H9 (cell line): ENCODE data around the gene MEF2A. TPM values are rescaled to one million over a fixed set of nuclear protein-coding genes. Genes with fewer than 3 reads are reported as not detected.

Source experiments
- DNase-seq: peaks from one replicate; pipeline ENCODE4 v3.0.0-alpha.2; 2017
- H2AFZ ChIP-seq: one replicate; pipeline ENCODE4 v1.6.1; 2013; ENCODE audit warnings: mild to moderate bottlenecking, low read length, control low read depth, moderate library complexity
- H2AK5ac ChIP-seq: 2 replicates; pipeline ENCODE4 v1.6.1; 2013; ENCODE audit warnings: low read length, control low read depth, mixed read lengths; ENCODE audit not compliant: insufficient read length
- H2BK120ac ChIP-seq: one replicate; pipeline ENCODE4 v1.6.1; 2013; ENCODE audit warnings: low read depth, mild to moderate bottlenecking, low read length, control low read depth, inconsistent platforms; ENCODE audit not compliant: poor library complexity, severe bottlenecking
- H2BK12ac ChIP-seq: 2 replicates; pipeline ENCODE4 v1.6.1; 2013; ENCODE audit warnings: low read length, control low read depth, mixed read lengths, low read depth; ENCODE audit not compliant: insufficient read length
- H2BK15ac ChIP-seq: 2 replicates; pipeline ENCODE4 v1.6.1; 2013; ENCODE audit warnings: low read depth, low read length, control low read depth
- H2BK20ac ChIP-seq: one replicate; pipeline ENCODE4 v1.6.1; 2013; ENCODE audit warnings: low read depth, mild to moderate bottlenecking, low read length, control low read depth, inconsistent platforms; ENCODE audit not compliant: poor library complexity, severe bottlenecking
- H2BK5ac ChIP-seq: 2 replicates; pipeline ENCODE4 v1.6.1; 2013; ENCODE audit warnings: low read length, control low read depth, mixed read lengths; ENCODE audit not compliant: insufficient read length
- H3K14ac ChIP-seq: 2 replicates; pipeline ENCODE4 v1.6.1; 2013; ENCODE audit warnings: low read length, control low read depth; ENCODE audit not compliant: insufficient read depth
- H3K18ac ChIP-seq: 2 replicates; pipeline ENCODE4 v1.6.1; 2013; ENCODE audit warnings: low read depth, mild to moderate bottlenecking, mixed read lengths, low read length, control low read depth; ENCODE audit not compliant: insufficient read length
- H3K23ac ChIP-seq: 2 replicates; pipeline ENCODE4 v1.6.1; 2013; ENCODE audit warnings: low read length, control low read depth, mixed read lengths, low read depth; ENCODE audit not compliant: insufficient read length
- H3K23me2 ChIP-seq: 2 replicates; pipeline ENCODE4 v1.6.1; 2013; ENCODE audit warnings: low read depth, mild to moderate bottlenecking, mixed read lengths, low read length, control low read depth; ENCODE audit not compliant: insufficient read length, poor library complexity, severe bottlenecking
- H3K27ac ChIP-seq: 2 replicates; pipeline ENCODE4 v1.5.1; 2013; ENCODE audit warnings: low read length, control low read depth, mixed read lengths, low read depth; ENCODE audit not compliant: insufficient read length
- H3K27me3 ChIP-seq: 2 replicates; pipeline ENCODE4 v1.6.1; 2013; ENCODE audit warnings: low read length, control low read depth, inconsistent platforms; ENCODE audit not compliant: insufficient read depth
- H3K4ac ChIP-seq: 2 replicates; pipeline ENCODE4 v1.6.1; 2013; ENCODE audit warnings: low read depth, mild to moderate bottlenecking, control low read depth, inconsistent platforms, low read length, moderate library complexity
- H3K4me1 ChIP-seq: 2 replicates; pipeline ENCODE4 v1.6.1; 2013; ENCODE audit warnings: low read length, control low read depth, inconsistent platforms; ENCODE audit not compliant: insufficient read depth
- H3K4me2 ChIP-seq: 2 replicates; pipeline ENCODE4 v1.6.1; 2013; ENCODE audit warnings: low read length, control low read depth, mixed read lengths; ENCODE audit not compliant: insufficient read length, insufficient read depth
- H3K56ac ChIP-seq: 2 replicates; pipeline ENCODE4 v1.6.1; 2013; ENCODE audit warnings: low read depth, mild to moderate bottlenecking, mixed read lengths, low read length, control low read depth; ENCODE audit not compliant: insufficient read length
- H3K79me1 ChIP-seq: 2 replicates; pipeline ENCODE4 v1.6.1; 2013; ENCODE audit warnings: low read depth, mild to moderate bottlenecking, moderate library complexity, low read length, control low read depth, inconsistent platforms; ENCODE audit not compliant: insufficient read depth, poor library complexity, severe bottlenecking
- H3K79me2 ChIP-seq: 2 replicates; pipeline ENCODE4 v1.6.1; 2013; ENCODE audit warnings: low read length, control low read depth, inconsistent platforms; ENCODE audit not compliant: insufficient read depth
- H3K9ac ChIP-seq: 2 replicates; pipeline ENCODE4 v1.6.1; 2013; ENCODE audit warnings: low read length, control low read depth, mixed read lengths; ENCODE audit not compliant: insufficient read length; ENCODE audit errors: extremely low read depth
- H3K9me3 ChIP-seq: one replicate; pipeline ENCODE4 v1.6.1; 2013; ENCODE audit warnings: low read depth, low read length, inconsistent platforms; ENCODE audit not compliant: control insufficient read depth
- H3T11ph ChIP-seq: one replicate; pipeline ENCODE4 v1.6.1; 2013; ENCODE audit warnings: mild to moderate bottlenecking, low read length, control low read depth, inconsistent platforms
- H4K20me1 ChIP-seq: one replicate; pipeline ENCODE4 v1.6.1; 2013; ENCODE audit not compliant: control insufficient read depth, insufficient read length, insufficient read depth
- H4K5ac ChIP-seq: 2 replicates; pipeline ENCODE4 v1.6.1; 2013; ENCODE audit warnings: low read depth, mild to moderate bottlenecking, mixed read lengths, low read length, control low read depth; ENCODE audit not compliant: insufficient read length
- H4K8ac ChIP-seq: replicated peaks from 2 replicates; pipeline ENCODE4 v1.6.1; 2013; ENCODE audit warnings: low read length, control low read depth, mixed read lengths, low read depth; ENCODE audit not compliant: insufficient read length
- H4K91ac ChIP-seq: 2 replicates; pipeline ENCODE4 v1.6.1; 2013; ENCODE audit warnings: low read depth, mild to moderate bottlenecking, moderate library complexity, mixed read lengths, low read length, control low read depth; ENCODE audit not compliant: insufficient read length
- H3K27ac Mint-ChIP-seq, 3 experiments: 2 replicates in 2 of 3; 3 replicates in 1 of 3; pipeline ENCODE4 v1.8.0; 2020 to 2021; ENCODE audit warnings: mixed read lengths in 3 of 3, mild to moderate bottlenecking in 1 of 3, moderate library complexity in 1 of 3
- H3K27me3 Mint-ChIP-seq: 2 replicates; pipeline ENCODE4 v1.8.0; 2021; ENCODE audit warnings: low read depth, mild to moderate bottlenecking, moderate library complexity, mixed read lengths
- H3K36me3 Mint-ChIP-seq, 3 experiments: 2 replicates in 2 of 3; 3 replicates in 1 of 3; pipeline ENCODE4 v1.8.0; 2020 to 2021; ENCODE audit warnings: low read depth in 3 of 3, mixed read lengths in 3 of 3; ENCODE audit not compliant: insufficient read depth in 1 of 3
- H3K4me1 Mint-ChIP-seq, 2 experiments: 2 replicates each; pipeline ENCODE4 v1.8.0; 2020; ENCODE audit warnings: mixed read lengths in 2 of 2
- H3K4me3 Mint-ChIP-seq, 2 experiments: 2 replicates in 1 of 2; 3 replicates in 1 of 2; pipeline ENCODE4 v1.8.0; 2020 to 2021; ENCODE audit warnings: mild to moderate bottlenecking in 2 of 2, mixed read lengths in 2 of 2, moderate library complexity in 1 of 2
- H3K9me3 Mint-ChIP-seq, 2 experiments: 2 replicates in 1 of 2; 3 replicates in 1 of 2; pipeline ENCODE4 v1.8.0; 2020; ENCODE audit warnings: mild to moderate bottlenecking in 2 of 2, mixed read lengths in 2 of 2, moderate library complexity in 1 of 2
- WGBS: extraction: QIAGEN DNeasy Blood & Tissue Kit; methylation state at CpG from one replicate; pipeline ENCODE4 v1.1.7; 2013; ENCODE audit warnings: missing lambda C conversion rate, low lambda C conversion rate, mixed read lengths; ENCODE audit not compliant: insufficient read length; ENCODE audit errors: extremely low coverage; 5-methylcytosine and 5-hydroxymethylcytosine counted together
- total RNA-seq: library from RNA; stranded (reverse); gene quantifications from 2 replicates; pipeline ENCODE4 v1.2.1, GENCODE V29; 2021
- TF ChIP-seq, protein P1 (sequence below): fragments of 200-600 bp; sonication (generic); conservative IDR thresholded peaks from 3 replicates; pipeline ENCODE4 v1.8.0; 2021; ENCODE audit warnings: antibody characterized with exemption, mild to moderate bottlenecking

Gene MEF2A
- total RNA-seq, 1 experiment from 2014 or later, result 20.7 TPM

DNA sequence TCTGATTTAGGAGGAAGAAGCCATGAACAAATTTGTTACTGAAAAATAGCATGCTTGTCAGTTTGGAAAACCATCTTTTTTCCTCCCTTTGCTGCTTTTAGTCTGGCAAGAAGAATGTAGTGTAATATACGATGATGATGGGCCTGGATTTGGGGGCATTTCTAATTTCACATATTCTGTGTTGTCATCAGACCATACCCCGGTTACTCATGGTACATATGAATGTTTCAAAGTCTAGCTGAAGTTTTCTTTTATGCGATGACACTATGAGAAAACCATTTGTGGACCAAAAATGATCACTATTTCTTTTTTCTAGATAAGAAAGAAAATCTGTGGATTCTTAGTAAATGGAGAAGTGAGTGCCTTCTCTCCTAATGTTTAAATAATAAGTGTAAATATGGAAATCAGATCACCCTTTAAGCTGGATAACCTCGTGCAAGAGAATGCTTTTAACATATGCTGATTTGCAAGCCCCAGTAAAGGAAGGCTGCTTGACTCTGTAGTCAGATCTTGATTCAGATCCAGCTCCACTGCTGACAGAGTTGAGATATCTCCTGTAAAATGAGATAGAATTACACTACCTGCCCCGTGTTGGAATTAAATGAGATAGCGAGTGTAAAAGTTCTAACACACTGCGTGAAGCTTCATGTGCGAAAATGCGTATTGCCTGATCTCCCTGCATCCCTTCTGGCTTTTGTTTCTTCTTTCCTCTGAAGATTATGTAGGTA, 3.0 kb downstream of the MEF2A start:
- no peak overlapping the region for H3K4ac ChIP-seq
- H4K20me1 ChIP-seq, result no peaks in the 10 kb centered on the region
- no peak overlapping the region for H2BK15ac ChIP-seq
- peak overlapping the region in 1 of 3 experiments; percentile 54; a peak in 2 of 7 replicates for H3K27ac Mint-ChIP-seq
- no peak overlapping the region for H3K9ac ChIP-seq
- H2BK12ac ChIP-seq, result no peak overlapping the region
- no peak overlapping the region for H3K18ac ChIP-seq
- peaks cover 6% of the 10 kb centered on the region for H3K4me1 ChIP-seq
- H3K4me2 ChIP-seq, result peak overlapping the region; percentile 45
- WGBS, result no CpG with 5 or more reads among the region's 9 CpGs
- H3K56ac ChIP-seq, result no peak overlapping the region
- H3K4me1 Mint-ChIP-seq, result peaks cover 31 to 41% of the 10 kb centered on the region in 2 experiments
- TF ChIP-seq, protein P1, sequence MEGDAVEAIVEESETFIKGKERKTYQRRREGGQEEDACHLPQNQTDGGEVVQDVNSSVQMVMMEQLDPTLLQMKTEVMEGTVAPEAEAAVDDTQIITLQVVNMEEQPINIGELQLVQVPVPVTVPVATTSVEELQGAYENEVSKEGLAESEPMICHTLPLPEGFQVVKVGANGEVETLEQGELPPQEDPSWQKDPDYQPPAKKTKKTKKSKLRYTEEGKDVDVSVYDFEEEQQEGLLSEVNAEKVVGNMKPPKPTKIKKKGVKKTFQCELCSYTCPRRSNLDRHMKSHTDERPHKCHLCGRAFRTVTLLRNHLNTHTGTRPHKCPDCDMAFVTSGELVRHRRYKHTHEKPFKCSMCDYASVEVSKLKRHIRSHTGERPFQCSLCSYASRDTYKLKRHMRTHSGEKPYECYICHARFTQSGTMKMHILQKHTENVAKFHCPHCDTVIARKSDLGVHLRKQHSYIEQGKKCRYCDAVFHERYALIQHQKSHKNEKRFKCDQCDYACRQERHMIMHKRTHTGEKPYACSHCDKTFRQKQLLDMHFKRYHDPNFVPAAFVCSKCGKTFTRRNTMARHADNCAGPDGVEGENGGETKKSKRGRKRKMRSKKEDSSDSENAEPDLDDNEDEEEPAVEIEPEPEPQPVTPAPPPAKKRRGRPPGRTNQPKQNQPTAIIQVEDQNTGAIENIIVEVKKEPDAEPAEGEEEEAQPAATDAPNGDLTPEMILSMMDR, result no peak
- no peaks in the 10 kb centered on the region for H3K9me3 ChIP-seq
- no peaks in the 10 kb centered on the region for H3K27me3 ChIP-seq
- H3K9me3 Mint-ChIP-seq, result no peaks in the 10 kb centered on the region
- no peak overlapping the region for H2BK20ac ChIP-seq
- H3K23ac ChIP-seq, result no peak overlapping the region
- DNase-seq, result no peak
- H3K27me3 Mint-ChIP-seq, result no peaks in the 10 kb centered on the region; the same call in 1 of the 2 replicates
- peaks cover 6% of the 10 kb centered on the region for H3K23me2 ChIP-seq
- H2BK120ac ChIP-seq, result no peak overlapping the region
- H4K8ac ChIP-seq, result no peak overlapping the region
- H3K27ac ChIP-seq, result no peak overlapping the region
- no peak overlapping the region for H4K5ac ChIP-seq
- H3T11ph ChIP-seq, result no peak overlapping the region
- no peak overlapping the region for H3K14ac ChIP-seq
- H2BK5ac ChIP-seq, result no peak overlapping the region
- peaks cover 11% of the 10 kb centered on the region; the same call in 1 of the 2 replicates for H3K79me2 ChIP-seq
- peak overlapping the region; percentile 19 to 46; a peak in 4 of 5 replicates for H3K4me3 Mint-ChIP-seq
- peaks cover 6% of the 10 kb centered on the region for H3K79me1 ChIP-seq
- H4K91ac ChIP-seq, result no peak overlapping the region
- no peak overlapping the region for H2AK5ac ChIP-seq
- H2AFZ ChIP-seq, result no peak overlapping the region
- no peaks in the 10 kb centered on the region; a peak in 1 of 7 replicates for H3K36me3 Mint-ChIP-seq
